SIG-M5 (cell line): ENCODE results near the gene SCT.

Experiments used
- DNase-seq: peaks from one replicate; lab custom pipeline; 2025; lab: John Stamatoyannopoulos, UW

Gene SCT

GRCh38 chr11:621838-622237 is 5.1 kb downstream of the SCT start:
- no peak for DNase-seq

DNA sequence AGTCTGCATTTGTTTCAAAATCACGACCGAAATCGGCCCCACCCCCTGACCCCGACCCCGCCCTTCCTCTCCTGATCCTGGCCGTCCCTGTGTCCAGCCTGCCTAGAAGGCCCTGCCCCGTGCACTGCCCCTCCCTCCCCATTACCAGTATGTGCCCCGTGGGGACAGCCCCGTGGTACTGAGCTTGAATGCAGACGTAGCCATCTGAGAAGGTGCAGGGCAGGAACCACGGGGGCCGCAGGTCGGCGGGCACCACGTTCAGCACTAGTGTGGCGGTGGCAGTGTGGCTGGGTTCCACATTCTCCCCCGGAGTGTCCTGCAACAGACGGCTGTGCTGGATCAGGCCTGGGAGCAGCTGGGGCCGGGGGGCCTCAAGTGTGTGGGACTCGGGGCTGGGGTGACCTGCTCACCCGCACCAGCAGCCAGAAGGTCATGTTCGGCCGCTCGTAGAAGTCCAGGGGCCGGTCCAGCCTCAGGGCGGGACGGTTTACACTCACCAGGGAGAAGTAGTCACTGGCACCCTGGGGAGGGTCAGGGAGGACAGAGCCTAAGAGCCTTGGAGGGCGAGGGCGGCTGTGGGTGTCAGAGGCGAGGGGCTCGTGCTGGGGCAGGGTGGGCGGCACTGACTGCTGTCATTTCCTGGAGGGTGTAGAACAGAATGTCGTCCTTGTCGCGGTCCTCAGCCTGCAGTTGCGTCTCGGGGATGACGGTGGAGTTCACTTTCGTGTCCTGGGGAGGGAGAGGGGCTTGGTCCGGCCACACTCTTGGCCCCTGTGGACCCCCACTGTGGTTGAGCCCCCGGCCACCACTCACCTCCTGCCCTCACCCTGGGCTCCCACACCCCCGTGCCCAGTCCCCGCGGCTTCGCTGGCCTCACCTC is 5.8 kb downstream of the SCT start:
- DNase-seq: no peak

GRCh38 chr11:620201-620600 is 6.8 kb downstream of the SCT start:
- no peak for DNase-seq

DNA sequence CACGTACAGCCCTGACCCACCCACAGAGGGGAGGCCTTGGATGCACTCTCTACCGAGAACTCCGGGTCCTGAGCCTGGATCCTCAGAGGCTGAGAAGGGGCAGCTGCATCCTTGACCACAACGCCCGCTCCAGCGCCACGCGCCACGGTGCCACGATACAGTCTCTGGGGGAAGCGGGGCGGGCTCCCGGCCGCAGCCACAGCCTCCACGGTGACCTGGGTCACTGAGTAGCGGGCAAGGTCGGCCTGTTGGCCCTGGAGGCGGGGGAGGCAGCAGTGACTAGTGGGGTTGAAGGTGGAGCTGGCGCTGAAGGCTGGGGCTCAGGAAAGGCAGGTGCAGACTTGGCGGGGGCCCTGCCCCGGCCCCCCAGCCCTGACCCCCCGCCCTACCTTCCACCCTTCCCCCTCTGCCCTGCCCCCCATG is 7.3 kb downstream of the SCT start:
- DNase-seq: no peak

- DNase-seq: no peak
These were observed 7.9 kb downstream of the SCT start for GRCh38 chr11:618856-619627.

GRCh38 chr11:617912-618682 is 8.9 kb downstream of the SCT start:
- DNase-seq: no peak

- DNase-seq: no peak
These were observed 9.6 kb downstream of the SCT start for GRCh38 chr11:617199-617911.

GRCh38 chr11:616320-617198 is 10.4 kb downstream of the SCT start:
- DNase-seq: no peak

- peak; percentile 92 for DNase-seq
These were observed 11.3 kb downstream of the SCT start, which contains the start of gene IRF7 for GRCh38 chr11:615504-616319. TSS of gene IRF7 (minus strand) at chr11:615950. CDS start at chr11:615364, 586 bp downstream.

DNA sequence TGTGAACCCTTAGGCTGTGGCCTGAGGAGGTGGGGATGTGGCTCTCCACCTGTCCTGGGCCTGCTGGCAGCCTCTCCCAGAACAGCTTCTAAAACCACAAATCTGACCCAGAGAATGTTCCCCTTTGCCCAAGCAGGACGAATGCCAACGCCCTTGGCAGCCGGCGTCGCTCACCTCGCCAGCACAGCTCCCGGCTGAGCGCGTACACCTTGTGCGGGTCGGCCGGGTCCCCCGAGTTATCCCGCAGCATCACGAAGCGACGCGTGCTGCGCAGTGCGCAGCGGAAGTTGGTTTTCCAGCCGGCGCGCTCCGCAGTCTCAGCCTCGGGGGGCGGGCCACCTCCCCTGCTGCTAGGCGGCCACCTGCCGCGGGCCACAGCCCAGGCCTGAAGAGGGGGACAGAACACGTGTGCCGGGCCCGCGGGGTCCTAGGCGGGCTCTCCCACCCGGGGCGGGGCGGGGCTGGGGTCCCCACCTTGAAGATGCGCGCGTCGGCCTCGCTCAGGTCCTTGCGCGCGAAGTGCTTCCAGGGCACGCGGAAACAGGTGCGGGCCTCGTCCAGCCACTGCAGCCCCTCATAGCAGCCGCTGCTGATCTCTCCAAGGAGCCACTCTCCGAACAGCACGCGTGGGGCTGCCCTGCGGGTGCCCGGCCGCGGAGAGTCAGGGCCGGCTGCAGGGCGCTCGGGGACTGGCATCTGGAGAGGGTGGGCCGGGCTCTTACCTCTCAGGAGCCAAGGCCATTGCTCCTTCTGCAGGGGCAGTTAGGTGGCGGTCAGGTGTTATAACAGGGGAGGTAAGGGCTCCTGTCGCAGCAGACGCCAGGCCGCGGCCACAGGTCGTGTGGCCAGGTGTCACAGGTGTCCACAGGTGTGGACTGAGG is 12.1 kb downstream of the SCT start:
- DNase-seq: no peak

DNA sequence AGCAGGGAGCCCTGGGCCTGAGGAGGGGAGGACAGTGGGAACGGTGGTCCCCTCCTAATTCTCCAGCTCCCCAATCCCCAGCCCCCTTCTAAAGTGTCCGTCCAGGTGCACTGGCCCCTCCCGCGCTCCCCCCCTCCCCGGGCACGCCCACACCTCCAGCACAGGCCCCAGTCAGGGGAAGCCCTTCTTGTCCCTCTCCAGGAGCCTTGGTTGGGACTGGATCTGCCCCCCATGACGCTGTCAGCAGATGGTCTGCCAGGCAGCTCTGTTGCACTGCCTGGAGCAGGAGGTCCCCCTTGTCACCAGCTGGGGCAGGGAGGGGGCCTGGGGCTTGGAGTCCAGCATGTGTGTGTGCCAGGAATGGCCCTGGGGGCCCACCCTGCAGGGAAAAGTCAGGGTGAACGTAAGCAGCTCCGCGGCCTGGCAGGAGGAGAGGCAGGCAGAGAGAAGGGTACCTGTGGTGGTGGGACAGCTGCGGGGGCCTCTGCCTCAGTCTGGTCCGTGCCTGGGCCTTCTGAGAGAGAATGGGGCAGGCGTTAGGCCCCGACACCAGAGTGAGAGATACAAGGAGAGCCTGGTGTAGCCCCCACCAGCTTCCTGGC is 12.9 kb downstream of the SCT start:
- DNase-seq: no peak

DNA sequence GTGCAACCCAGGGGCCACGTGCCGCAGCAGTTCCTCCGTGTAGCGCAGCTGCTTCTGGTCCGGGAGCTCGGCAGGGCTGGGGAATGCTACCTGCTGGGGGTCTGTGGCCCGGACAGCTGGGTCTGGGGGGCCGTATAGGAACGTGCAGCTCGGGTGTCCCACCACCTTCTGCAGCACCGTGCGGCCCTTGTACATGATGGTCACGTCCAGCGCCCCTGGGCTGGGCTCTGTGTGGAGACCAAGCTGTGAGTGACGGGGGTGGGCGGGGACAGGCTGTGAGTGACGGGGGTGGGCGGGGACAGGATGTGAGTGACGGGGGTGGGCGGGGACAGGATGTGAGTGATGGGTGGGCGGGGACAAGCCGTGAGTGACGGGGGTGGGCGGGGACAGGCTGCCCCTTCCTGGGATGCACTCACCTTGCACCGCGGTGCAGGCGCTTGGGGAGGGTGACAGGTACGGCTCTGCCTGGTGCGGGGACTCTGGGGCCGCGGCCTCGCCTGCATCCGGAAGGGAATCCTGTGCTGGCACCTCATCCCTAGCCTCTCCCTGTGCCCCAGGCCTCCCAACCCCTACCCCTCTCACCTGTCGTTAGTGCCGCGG is 13.5 kb downstream of the SCT start:
- no peak for DNase-seq

- DNase-seq: no peak
These were observed 14.1 kb downstream of the SCT start for GRCh38 chr11:612961-613300.

DNA sequence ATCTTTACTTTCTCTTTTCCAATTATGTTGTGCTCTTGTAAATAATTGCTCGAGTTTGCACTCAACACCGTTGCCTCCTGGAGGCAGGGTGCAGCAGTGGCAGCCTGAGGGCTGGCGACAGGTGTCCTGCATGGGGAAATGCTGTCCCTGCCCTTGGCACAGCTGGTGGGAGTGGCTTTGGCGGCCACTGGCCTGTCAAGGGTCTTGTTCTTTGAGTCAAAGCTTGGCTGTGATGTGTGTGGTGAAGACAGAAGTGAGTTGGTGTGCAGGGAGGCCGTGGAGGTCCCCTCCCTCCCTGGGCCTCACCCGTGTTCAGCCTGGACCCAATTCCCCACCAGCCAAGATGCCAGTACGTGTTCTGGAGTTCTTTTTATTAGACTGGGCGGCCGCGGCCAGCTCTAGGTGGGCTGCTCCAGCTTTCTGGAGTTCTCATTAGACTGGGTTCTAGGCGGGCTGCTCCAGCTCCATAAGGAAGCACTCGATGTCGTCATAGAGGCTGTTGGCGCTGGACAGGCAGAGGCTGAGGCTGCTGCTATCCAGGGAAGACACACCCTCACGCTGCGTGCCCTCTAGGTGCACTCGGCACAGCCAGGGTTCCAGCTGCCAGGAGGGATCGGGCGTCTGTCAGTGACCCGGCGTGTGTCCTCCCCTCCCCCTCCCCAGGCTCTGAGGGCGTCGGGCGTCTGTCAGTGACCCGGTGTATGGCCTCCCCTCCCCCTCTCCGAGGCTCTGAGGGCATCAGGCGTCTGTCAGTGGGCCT is 14.6 kb downstream of the SCT start:
- DNase-seq: no peak

DNA sequence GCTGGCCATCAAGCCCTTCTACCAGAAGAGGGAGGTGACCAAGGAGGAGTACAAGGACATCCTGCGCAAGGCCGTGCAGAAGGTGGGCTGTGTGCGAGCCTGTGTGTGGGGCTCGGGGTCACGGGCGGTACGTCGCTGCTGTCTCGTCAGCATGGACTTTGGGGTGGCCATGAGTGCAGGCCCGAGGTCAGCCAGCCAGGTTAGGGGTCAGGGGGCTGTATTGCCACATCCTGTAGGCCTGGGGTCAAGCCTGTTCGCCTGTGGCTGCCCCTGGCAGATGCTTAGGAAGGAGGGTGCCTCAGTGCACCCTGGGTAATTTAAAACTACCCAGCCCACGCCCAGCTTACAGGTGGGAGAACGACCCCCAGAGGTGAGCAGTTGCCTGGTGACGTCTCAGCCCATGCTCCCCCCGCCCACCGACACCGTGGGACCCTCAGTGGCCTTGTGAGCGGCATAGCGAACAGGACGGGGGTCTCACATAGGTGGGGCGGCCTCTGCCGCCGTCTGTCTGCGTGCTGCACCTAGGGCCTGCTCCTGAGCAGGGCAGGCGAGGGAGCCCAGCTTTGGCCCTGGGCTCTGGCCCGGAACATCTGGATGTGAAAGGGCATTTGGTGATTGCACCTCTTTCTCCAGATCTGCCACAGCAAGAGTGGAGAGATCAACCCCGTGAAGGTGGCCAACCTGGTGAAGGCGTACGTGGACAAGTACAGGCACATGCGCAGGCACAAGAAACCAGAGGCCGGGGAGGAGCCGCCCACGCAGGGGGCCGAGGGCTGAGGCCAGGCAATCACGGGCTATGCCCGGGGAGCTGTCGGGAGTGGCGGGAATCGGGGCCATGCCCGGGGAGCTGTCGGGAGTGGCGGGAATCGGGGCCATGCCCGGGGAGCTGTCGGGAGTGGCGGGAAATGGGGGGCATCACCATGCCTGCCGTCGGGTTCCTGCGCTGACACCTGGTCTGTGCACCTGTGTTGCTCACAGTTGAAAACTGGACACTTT is 15.7 kb downstream of the SCT start:
- no peak for DNase-seq

GRCh38 chr11:610146-610801 is 16.7 kb downstream of the SCT start:
- DNase-seq: no peak
